Measurements from ENCODE around the gene PCDHB11.

DNA sequence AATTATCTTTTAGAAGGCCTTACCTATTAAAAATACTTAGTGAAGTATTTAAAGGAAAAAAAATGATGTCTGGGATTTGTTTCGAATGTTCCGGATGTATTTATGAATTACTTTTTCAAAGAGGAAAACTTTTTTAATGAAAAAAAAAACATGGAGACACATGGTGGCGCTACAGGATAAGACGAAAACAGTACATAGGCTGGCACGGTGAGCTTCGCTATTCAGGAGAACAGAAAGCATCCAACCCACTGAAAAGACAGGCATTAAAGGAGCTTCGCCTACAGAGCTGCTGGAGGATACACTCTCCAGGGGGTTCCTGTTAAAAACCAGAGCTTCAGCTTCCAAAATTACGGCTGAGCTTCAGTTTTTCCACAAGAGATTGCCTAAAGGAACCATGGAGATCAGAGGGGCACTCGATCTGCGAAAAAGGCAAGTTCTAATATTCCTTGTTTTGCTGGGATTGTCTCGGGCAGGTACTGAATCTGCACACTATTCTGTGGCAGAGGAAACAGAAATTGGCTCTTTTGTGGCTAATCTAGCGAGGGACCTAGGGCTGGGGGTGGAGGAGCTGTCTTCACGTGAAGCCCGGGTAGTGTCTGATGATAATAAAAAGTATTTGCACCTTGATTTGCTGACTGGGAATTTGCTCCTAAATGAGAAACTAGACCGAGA lies 23.8 kb downstream of the PCDHB11 start, which contains the start of gene PCDHB14:
- TF ChIP-seq ATF7 (IDR thresholded peaks at IDR 0.05) (no peak), EZH2 (IDR thresholded peaks at IDR 0.05; ENCODE audit: borderline replicate concordance, low read depth, low read length) (no peak), RFX5 (IDR thresholded peaks at IDR 0.05; ENCODE audit: low read depth, low read length) (no peak), POLR2AphosphoS2 (IDR thresholded peaks at IDR 0.05; ENCODE audit: low read length) (no peak), RBFOX2 (IDR thresholded peaks at IDR 0.05; ENCODE audit: low read depth, low read length) (no peak), SP1 (CRISPR knock-in tag; IDR thresholded peaks at IDR 0.05) (no peak), ZNF384 (IDR thresholded peaks at IDR 0.05; ENCODE audit: low read depth, low read length) (no peak), CREM (IDR thresholded peaks at IDR 0.05; ENCODE audit: low read depth) (no peak)
- TF ChIP-seq, protein P1, sequence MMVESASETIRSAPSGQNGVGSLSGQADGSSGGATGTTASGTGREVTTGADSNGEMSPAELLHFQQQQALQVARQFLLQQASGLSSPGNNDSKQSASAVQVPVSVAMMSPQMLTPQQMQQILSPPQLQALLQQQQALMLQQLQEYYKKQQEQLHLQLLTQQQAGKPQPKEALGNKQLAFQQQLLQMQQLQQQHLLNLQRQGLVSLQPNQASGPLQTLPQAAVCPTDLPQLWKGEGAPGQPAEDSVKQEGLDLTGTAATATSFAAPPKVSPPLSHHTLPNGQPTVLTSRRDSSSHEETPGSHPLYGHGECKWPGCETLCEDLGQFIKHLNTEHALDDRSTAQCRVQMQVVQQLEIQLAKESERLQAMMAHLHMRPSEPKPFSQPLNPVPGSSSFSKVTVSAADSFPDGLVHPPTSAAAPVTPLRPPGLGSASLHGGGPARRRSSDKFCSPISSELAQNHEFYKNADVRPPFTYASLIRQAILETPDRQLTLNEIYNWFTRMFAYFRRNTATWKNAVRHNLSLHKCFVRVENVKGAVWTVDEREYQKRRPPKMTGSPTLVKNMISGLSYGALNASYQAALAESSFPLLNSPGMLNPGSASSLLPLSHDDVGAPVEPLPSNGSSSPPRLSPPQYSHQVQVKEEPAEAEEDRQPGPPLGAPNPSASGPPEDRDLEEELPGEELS (CRISPR knock-in tag; IDR thresholded peaks at IDR 0.05; ENCODE audit: borderline replicate concordance) = no peak
- TF ChIP-seq, protein P2, sequence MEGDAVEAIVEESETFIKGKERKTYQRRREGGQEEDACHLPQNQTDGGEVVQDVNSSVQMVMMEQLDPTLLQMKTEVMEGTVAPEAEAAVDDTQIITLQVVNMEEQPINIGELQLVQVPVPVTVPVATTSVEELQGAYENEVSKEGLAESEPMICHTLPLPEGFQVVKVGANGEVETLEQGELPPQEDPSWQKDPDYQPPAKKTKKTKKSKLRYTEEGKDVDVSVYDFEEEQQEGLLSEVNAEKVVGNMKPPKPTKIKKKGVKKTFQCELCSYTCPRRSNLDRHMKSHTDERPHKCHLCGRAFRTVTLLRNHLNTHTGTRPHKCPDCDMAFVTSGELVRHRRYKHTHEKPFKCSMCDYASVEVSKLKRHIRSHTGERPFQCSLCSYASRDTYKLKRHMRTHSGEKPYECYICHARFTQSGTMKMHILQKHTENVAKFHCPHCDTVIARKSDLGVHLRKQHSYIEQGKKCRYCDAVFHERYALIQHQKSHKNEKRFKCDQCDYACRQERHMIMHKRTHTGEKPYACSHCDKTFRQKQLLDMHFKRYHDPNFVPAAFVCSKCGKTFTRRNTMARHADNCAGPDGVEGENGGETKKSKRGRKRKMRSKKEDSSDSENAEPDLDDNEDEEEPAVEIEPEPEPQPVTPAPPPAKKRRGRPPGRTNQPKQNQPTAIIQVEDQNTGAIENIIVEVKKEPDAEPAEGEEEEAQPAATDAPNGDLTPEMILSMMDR (IDR thresholded peaks at IDR 0.05 in 2 of 3, conservative IDR thresholded peaks at IDR 0.05 in 1 of 3; ENCODE audit: insufficient read depth in 2 of 3, low read depth in 1 of 3, low read length in 3 of 3) = peak; percentile 34 to 64 (median 52); a peak in 5 of 6 replicates
- TF ChIP-seq, protein P3, sequence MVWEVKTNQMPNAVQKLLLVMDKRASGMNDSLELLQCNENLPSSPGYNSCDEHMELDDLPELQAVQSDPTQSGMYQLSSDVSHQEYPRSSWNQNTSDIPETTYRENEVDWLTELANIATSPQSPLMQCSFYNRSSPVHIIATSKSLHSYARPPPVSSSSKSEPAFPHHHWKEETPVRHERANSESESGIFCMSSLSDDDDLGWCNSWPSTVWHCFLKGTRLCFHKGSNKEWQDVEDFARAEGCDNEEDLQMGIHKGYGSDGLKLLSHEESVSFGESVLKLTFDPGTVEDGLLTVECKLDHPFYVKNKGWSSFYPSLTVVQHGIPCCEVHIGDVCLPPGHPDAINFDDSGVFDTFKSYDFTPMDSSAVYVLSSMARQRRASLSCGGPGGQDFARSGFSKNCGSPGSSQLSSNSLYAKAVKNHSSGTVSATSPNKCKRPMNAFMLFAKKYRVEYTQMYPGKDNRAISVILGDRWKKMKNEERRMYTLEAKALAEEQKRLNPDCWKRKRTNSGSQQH (CRISPR knock-in tag; IDR thresholded peaks at IDR 0.05) = no peak
